RPMI8226 (cell line): Measurements from ENCODE around the gene SHC3.

Source experiments
- DNase-seq: peaks from one replicate; pipeline ENCODE4 v3.0.0-alpha.2; 2015

SHC3 gene

DNA sequence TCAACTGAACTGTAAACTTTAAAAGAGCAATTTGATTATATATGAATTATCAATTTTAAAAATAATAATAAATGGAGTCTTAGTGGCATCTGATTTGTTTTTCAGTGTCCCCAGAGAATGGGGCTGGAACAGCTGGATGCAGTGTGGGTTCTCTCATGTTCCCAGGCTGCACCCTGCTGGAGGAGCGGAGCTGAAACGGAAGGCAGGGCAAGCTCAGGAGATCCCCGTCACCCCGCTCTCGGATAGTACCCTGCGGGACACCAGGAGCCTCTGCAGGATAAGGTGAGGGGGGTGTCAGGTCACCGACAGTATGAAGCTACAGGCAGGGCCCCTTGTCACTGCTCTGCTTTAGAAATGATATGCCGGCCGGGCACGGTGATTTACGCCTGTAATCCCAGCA is 130.0 kb downstream of the SHC3 start:
- no peak for DNase-seq

DNA sequence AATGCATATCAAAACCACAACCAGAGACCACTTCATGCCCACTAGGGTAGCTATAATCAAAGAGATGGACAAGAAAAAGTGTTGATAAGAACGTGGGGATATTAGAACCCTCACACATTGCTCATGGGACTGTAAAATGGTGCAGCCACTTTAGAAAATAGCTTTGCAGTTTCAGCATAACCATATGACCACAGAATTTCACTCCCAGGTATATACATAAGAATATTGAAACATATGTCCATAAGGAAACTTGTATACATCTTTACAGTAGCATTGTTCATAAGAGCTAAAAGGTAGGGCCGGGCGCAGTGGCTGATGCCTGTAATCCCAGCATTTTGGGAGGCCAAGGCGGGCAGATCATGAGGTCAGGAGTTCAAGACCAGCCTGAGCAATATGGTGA is 131.0 kb downstream of the SHC3 start:
- no peak for DNase-seq

DNA sequence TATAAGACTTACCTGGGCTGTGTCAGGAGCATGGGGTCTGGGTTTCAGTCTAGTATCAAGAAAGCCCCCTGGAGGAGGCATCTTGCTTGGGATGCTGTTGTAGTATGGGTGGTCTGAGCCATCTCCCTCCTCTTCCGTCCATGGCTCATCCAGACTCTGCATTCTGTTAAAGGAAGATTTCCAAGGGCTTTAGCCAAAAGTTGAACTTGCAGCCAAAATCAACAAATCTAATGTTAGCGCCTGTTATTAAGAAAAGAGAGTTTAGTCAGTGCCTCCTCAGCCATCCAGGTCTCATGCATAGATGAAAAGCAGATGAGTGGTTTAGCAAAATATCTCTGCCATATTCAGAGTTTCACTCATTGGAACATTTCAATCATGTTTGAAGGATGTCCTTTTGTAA is 131.8 kb downstream of the SHC3 start:
- no peak for DNase-seq

DNA sequence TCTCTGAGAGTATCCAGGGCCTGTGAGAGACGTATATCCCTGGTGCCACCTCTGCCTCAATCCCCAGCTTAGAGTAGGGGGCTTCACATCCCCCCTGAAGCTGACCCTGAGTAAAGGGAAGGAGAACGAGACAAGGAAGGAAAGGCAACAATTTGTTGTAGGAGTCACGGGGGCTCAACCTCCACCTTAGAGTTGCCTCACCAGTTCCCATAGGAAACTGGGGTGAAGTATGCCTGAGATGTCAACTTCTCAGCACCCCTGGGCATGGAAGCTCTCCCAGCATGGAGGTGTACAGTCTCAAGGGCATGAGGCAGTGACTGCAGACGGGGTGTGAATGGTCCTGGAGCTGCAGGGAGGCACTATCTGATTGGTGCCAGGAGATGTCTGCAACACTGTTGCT is 133.7 kb downstream of the SHC3 start:
- DNase-seq, result no peak

GRCh38 chr9:89044104-89044503 is 134.5 kb downstream of the SHC3 start:
- DNase-seq, result no peak

DNA sequence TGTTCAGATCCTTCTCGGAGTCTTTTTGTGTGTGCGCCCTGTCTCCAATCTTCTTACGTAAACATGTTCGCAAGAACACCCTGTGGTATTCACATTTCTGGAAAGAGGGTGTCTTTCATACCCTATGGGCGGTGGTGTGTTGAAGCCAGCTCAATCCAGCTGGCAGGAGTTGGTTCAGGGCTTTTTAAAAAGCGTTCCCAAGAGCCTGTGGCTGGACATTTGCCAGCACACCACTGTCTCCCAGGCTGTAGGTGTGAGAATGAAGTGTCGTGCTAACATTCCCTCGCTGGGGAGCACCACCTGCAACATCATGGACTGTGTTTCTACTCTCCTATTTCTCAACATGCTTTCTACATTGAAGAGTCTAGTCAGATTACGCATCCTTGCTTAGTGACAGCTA is 135.6 kb downstream of the SHC3 start:
- DNase-seq, result no peak

GRCh38 chr9:89039664-89040063 is 139.0 kb downstream of the SHC3 start:
- no peak for DNase-seq

GRCh38 chr9:89039104-89039465 is 139.5 kb downstream of the SHC3 start:
- DNase-seq, result no peak

GRCh38 chr9:89038382-89039103 is 140.1 kb downstream of the SHC3 start:
- DNase-seq, result no peak

DNA sequence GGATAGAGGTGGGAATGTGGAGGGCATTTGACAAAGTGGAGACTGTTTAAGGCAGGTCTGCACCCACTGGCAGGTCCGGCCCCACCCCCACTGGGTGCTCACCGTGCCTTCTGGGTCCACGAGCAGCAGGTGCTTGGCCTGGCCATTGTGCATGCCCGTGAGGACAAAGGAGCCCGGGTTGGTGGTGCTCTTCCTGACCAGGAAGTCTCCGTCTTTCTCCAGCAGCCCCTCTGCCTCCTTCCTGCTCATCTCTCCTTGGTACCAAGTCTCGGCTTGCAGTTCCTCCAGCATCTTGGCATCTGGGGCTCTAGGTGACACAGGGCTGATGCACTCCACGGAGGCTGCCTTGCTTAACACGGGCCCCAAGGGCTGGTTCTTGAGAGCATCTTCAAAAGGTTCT is 140.7 kb downstream of the SHC3 start:
- DNase-seq, result no peak

- DNase-seq, result no peak
These were observed 141.3 kb downstream of the SHC3 start for GRCh38 chr9:89037346-89037745.

DNA sequence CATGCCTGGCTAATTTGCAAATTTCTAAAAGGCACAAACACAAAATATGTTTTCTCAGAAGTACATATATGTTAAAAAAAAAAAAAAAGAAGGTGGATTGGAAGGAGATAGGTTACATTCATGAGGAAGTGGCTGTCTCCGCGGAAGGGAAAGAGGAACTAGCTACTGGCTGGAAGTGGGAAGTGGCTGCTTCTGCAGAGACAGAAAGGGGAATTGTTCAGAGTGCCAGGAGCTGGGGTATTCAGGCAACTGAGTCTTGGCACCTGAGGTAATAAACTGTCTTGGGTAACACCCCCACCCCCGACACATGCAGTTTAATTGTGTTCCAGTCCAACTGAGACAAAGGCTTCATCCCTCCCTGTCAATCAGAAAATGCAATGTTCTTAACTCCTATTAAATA is 141.7 kb downstream of the SHC3 start:
- no peak for DNase-seq

DNA sequence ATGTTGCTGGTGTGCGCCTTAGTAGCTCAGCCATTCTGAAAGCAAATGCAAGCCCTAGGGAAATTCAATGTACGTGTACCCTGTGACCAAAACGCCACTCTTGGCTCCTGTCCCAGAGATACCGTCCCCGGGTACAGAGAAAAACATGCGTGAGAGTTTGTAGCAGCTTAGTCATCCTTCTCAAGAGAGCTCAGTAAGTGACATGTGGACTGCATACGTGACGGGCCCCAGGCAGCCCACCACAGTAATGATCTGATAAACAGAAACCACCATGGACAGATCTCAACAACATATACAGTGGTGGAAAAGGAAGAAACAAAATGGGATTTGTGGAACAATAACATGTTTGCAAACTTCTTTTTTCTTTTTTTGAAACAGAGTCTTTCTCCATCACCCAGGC is 142.2 kb downstream of the SHC3 start:
- DNase-seq, result no peak

DNA sequence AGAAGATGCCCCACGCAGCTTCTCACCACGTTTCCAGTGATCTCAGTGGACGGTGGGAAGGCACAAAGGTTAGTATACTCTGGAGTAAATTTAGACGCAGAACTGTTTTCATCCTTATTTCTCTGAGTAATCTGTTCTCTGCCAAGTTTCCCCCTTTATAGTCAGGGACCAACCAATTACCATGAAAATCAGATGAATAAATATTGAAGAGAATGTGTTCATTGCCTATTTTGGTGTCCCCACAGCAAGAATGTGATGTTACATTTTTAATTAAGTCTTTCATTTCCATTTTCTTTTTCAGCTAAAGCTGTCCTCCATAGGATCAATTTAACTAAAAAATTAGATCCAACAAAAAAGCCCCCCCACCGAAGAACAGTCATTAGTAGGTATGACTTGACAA is 146.0 kb downstream of the SHC3 start:
- DNase-seq, result no peak

- no peak for DNase-seq
These were observed 146.4 kb downstream of the SHC3 start for GRCh38 chr9:89032173-89032572.

DNA sequence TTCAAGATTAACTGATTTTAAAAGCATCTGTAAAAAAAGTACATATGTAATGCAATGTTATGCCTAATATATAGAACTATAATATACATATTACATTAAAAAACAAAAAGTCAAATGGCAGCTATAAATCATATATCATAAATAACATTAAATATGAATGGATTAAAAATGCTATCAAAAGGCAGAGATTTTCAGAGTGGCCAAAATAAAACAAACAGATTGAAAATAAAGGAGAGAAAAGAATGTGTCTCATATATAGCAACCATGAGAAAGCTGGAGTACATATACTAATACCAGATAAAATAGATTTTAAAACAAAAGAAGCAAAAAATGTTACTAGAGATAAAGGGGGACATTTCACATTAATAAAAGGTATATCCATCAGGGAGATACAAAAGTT is 148.8 kb downstream of the SHC3 start:
- DNase-seq, result no peak

- no peak for DNase-seq
These were observed 151.7 kb downstream of the SHC3 start for GRCh38 chr9:89026876-89027275.

- no peak for DNase-seq
These were observed 153.1 kb downstream of the SHC3 start for GRCh38 chr9:89025553-89025952.

GRCh38 chr9:89024727-89025126 is 153.9 kb downstream of the SHC3 start:
- DNase-seq, result no peak

GRCh38 chr9:89023740-89024139 is 154.9 kb downstream of the SHC3 start:
- DNase-seq, result no peak

DNA sequence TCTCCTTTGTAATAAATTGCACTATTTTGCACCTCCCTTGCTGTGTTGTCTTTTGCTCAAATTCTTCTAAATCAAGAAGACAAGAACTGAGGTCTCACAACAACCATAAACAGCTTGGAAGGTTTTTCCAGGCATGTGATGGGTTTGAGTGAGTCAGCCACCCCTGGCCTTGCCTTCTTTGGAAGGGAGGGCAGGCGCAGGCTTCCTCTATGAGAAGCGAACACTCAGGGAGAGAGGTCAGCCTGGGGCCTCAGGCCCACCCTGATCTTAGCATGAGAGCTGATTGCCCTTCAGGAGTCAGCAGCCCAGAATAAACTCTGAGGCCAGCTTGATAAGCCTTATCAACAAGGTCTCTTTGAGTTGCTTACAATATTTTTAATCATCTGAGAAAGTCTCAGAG is 155.7 kb downstream of the SHC3 start:
- no peak for DNase-seq

DNA sequence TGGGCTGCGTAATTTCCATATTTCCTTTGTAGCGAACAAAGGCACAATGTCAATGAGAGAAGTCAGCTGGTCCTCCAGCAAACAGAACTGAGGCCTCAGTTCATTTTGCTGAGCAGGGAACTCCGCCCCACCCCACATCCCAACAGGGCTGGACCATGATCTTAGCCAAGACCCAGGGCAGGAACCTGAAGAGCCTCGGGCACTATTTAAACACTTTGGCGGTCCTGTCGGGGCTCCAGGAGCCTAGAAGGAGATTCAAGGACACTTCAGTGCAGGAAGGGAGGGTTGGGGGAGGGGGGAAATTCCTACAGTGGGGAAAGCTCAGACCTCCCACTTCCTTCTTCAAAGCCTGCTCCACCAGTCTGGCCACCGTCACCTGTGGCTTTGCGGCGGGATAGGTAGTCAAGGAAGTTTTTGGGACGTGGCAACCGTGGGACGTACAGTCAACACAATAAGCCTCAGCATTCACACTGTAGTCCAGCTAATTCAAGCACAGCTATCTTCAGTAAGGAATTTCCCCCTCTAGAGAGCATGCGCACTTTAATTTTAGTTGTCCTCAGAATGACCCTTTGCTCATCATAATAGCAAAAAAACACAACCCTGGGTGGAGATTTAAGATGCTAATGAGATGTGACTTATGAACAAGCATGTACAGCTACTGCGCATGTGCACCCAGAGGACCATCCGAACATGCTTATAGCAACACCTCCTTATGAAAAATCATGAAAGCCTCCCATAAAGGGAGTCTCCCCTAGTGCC is 156.4 kb downstream of the SHC3 start:
- no peak for DNase-seq

DNA sequence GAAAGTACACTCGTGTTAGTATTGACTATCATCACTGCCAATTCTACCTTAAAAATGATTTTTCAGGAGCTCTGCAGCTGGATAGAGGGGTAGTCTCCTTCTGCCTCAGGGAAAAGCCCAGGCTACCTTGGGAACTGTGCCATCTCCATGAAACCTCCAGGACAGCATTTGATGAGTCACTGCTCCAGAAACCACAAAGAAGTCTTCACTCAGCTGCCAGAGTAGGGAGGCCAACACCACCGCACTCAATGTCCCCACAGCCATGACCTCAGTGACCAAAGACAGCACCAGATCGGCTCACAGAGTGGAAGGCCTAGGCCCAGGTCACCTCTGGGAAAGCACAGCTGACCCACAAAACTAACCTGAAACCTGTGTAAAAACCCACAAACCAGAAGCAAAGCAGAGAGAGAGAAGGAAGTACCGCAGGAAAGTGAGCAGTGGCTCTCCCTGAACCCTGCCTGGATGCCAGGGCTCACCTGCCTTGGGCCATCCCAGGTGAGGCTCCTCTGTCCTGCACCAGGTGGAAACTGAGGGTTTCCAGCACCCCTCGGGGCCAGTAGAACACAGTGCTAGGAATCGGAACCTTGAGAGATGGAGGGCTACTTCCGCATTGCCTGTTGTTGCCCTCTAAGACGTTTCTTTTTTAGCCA is 157.3 kb downstream of the SHC3 start:
- DNase-seq, result no peak

GRCh38 chr9:89020754-89021153 is 157.9 kb downstream of the SHC3 start:
- DNase-seq, result no peak
